NOMO-1 (cell line): ENCODE results near the gene FKBP1A.
"Not testable (repeated sequence)": the region's sequence is repeated elsewhere in the genome, so short reads cannot be mapped to it uniquely, and the experiment has no call there.

Experiments
- DNase-seq, 2 experiments: peaks; one replicate each; lab custom pipeline; 2025; ENCODE audit not compliant: unreplicated experiment in 2 of 2; lab: John Stamatoyannopoulos, UW

FKBP1A gene

DNA sequence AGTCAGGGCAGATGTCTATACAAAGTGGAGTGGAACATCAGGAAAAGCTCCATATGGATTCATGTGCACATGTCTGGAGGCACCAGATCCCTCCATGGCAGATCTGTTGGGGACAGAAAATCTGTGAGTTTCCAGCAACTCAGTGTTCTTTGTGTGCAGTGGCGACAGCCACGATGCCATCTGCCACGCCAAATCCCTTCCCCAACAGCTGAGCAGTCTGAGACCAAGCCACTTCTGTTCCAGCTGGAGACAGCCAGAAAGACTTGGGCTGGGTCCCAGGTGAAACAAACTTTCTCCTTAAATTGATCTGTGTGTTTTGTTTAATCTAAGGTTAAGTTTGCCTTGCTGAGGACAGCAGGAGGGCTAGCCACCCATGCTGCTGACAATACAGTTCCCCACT, 22.9 kb downstream of the FKBP1A start:
- no peak for DNase-seq

DNA sequence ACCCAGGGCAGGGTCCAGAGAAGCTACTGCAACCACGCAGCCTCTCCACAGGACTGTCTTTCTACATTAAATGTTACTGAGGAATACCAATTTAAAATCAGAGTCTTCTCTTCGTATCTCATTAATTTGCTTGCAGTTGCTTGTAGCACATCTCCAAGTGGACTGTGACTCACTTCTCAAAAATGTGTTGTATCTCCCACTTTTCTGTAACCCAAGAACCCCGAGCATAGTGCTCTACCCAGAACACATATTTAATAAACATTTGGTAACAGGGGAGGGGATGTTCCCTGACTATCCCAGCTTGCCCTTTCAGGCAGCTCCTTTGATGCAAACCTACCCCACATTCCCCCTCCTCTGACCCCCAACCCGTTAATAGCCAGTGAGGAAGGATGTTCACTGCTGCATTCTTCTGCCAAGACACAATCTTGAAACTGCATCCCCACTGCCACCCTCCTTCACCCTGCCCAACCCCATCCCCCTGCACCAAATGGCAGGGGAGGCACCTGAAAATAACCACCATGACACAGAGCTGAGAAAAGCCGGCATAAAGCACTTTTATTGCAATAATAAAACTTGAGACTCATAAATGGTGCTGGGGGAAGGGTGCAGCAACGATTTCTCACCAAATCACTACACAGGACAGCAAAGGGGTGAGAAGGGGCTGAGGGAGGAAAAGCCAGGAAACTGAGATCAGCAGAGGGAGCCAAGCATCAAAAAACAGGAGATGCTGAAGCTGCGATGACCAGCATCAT, 24.2 kb downstream of the FKBP1A start:
- no peak for DNase-seq

DNA sequence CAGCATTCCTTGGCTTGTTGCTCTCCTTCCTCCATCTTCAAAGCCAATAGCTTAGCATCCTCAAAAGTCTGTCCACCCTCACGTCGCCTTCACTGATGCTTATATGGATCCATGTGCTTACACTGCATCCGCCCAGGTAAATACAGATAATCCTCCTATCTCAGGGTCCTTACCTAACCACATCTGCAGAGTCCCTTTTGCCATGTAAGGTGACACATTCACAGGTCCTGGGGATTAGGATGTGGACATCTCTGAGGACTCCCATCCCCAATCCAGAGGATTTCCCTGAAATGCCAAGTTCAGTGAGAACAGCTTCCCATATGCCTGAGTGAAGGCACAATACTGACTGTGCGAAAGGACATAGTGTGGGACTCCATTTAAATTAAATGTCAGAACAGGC, 25.4 kb downstream of the FKBP1A start:
- DNase-seq: no peak

DNA sequence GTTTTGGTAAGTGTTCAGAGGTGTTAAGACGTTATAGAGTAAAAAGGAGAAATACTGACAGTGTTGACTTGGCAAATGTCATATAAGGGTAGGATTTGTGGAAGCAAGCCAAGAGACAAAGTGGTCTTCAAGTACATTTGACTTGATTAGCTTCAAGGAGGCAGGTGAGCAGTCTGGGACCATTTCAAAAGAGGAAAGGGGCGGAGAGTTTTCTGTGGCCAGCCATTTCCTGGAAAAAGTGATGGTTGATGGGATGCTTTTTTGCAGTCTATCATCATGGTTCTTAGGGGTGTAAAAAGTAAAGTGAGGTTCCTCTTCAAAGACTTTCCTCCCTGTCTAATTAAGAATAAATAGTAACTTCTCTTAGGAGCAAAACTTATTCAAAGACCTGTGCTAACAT, 28.7 kb downstream of the FKBP1A start:
- DNase-seq: no peak

DNA sequence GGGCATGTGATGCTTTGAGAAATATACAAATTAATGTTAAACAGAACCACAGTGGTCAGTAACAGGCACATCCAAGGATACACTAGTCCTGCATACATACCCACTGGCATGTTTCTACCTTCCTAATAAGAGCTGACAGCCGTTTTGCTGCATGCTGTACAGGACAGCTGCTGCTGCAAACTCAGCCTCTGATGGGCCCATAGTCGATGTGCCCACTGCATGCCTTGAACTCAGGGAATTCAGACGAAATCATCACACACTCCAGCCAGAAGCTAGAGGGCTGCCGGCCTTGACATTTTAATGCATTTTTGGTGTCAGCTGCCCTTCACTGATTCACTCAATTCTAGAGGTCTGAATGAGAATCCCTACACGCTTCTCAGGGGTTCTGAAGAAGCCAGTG, 29.3 kb downstream of the FKBP1A start:
- no peak for DNase-seq

DNA sequence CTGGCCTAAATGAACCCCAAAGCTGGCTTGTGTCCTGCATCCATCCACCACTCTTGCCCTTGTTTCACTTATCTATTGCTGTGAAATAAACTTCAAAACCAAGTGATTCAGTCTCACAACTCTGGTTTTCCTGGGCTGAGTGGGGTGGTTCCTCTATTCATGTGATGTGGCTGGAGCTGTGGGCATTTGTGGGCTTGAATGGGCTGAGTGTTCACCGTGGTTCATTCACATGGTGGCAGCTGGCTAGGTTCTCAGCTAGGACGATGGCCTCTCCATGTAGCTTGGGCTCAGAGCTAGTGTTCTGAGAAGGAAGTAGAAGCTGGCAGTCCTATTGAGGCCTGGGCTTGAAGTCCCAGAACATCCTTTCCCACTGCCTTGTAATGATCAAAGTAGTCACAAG, 30.4 kb downstream of the FKBP1A start:
- no peak for DNase-seq

DNA sequence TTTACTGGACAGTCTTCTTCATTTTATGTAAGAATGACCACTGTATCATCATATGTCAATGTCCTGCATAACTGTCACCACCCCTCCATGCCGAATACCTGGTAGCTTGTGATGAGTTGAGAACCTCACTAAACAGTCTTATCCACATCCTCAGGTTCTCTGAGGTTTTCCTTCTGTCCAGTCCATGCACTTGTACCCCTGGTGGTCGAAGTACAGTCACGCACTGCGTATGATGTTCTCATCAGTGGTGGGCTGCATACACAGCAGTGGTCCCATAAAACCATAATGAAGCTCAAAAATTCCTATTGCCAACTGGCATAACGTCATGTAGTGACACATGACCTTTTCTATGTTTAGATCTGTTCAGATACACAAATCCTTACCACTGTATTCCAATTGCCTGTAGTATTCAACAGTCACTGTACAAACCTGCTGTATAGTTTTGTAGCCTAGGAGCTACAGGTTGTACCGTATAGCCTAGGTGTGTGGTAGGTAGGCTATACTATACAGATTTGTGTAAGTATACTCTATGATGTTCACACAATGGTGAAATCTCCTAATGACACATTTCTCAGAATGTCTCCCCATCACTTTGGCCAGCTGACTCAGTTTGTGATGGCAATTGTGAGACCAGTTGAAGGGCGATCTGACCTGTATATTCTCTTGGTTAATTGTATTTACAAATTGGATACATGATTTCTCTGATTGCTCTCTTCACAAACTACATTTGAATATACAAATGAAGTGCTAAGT, 32.6 kb downstream of the FKBP1A start:
- DNase-seq: no peak

DNA sequence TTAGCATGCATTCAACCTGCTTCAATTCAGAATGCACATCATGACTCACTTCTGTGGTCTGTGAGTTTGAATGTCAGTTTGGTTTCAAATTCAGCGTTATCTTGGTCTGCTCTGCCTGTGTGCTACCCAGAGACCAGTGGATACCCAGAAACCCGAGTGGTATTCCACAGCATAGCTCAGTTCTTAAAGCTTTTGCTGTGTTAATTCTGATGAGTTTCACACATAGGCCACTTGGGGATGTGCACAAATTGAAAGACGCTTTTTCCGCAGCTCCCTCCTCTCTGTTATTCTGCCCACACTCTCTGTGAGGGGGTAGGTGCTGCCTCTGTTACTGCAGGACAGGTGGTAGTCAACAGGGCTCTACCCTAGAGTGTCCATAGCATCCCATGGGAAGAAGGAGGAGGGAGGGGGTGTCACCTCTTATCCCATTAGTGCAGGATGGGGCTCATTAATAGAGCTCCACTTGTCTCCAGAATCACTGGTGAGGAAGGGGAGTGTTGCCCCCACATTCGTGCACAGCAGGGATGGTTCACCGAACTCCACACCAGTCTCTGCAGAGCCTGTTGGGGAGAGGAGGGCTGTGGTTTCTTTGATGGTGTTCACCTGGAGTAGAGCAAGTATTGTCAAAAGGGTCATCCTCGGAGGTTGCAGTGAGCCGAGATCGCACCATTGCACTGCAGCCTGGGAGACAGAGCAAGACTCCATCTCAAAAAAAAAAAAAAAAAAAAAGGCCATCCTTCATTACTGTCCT, 34.8 kb downstream of the FKBP1A start:
- no peak for DNase-seq

DNA sequence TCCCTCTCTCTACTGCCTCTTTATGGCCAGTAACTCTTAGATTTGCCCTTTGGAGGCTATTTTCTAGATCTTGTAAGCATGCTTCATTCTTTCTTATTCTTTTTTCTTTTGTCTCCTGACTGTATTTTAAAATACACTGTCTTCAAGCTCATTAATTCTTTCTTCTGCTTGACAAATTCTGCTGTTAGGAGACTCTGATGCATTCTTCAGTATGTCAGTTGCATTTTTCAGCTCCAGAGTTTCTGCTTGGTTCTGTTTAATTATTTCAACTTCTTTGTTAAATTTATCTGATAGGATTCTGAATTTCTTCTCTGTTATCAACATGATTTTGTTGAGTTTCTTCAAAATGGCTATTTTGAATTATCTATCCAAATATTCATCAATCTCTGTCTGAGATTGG, 38.9 kb downstream of the FKBP1A start:
- no peak for DNase-seq

DNA sequence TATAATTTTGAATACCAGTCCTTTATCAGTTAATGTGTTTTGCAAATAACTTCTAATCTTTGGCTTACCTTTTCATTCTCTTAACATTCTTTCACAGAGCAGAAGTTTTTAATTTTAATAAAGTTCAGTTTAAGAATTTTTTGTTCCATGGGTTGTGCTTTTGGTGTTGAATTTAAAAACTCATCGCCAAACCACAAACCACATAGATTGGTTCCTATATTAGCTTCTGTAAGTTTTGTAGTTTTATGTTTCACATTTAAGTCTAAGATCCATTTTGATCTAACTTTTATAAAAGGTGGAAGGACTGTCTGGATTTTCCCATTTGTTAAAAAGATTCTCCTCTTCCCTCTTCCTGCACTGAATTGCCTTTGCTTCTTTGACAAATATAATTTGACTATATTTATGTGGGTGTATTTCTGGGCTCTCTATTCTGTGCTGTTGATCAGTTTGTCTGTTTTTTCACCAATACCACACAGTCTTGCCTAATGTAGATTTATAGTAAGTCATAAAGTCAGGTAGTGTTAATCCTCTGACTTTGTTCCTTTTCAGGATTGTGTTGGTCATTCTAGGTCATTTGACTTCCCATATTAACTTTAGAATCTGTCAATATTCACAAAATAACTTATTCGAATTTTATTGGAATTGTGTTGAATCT, 46.4 kb downstream of the FKBP1A start:
- no peak for DNase-seq

DNA sequence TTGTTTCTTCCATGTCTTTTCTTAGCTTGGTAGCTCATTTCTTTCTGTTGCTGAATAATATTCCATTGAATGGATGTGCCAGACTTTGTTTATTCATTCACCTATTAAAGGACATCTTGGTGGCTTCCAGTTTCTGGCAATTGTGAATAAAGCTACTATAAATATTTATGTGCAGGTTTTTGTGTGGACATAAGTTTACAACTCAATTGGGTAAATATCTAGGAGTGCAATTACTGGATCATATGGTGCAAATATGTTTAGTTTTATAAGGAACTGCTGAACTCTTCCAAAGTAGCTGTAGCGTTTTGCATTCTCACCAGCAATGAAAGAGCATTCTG, 47.1 kb downstream of the FKBP1A start:
- no peak for DNase-seq

DNA sequence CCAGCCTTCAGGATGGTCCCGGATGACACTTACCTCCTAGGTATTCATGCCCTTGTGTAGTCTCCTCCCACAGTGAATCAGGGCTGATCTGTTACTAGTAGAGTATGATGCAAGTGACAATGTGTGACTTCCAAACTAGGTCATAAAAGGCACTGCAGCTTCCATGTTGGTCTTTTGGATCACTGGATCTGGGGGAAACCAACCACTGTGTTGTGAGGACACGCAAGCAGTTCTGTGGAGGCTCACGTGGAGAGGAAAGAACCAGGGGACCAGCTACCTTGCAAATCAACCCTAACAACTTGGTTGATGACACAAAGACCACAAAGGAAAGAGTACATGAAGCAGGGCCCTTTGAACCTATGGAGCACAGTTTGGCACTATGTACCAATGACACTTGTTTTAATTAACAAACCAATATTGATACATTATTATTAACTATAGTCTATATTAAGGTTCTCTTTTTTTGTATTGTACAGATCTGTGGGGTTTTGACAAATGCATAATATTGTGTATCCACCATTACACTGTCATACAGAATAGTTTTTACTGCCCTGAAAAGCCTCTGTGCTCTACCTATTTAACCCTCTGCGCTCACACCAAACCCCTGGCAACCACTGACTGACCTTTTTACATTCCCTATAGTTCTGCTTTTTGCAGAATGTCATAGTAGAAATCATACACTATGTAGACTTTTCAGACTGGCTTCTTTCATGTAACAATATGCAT, 47.7 kb downstream of the FKBP1A start:
- DNase-seq: no peak

DNA sequence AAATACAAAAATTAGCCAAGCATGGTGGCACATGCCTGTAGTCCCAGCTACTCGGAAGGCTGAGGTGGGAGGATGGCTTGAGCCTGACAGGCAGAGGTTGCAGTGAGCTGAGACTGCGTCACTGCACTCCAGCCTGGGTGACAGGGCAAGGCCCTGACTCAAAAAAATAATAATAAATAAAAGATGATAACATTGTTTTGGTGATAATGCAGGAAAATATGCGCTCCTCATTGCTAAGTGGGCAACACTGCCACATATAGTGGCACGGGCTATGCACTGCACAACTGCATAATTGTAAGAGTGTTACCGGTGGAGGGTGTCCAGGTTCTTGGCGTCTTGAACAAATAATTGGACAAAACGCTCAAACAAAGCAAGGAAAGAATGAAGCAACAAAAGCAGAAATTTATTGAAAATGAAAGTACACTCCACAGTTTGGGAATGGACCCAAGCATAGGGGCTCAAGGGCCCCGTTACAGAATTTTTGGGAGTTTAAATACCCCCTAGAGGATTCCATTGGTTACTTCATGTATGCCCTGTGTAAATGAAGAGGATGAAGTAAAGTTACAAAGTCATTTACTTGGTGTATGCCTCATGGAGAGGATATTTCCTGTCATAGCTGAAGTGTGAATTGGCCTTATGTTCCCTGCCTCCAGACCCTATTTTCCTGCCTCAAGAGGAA, 49.3 kb downstream of the FKBP1A start:
- DNase-seq: not testable (repeated sequence)

DNA sequence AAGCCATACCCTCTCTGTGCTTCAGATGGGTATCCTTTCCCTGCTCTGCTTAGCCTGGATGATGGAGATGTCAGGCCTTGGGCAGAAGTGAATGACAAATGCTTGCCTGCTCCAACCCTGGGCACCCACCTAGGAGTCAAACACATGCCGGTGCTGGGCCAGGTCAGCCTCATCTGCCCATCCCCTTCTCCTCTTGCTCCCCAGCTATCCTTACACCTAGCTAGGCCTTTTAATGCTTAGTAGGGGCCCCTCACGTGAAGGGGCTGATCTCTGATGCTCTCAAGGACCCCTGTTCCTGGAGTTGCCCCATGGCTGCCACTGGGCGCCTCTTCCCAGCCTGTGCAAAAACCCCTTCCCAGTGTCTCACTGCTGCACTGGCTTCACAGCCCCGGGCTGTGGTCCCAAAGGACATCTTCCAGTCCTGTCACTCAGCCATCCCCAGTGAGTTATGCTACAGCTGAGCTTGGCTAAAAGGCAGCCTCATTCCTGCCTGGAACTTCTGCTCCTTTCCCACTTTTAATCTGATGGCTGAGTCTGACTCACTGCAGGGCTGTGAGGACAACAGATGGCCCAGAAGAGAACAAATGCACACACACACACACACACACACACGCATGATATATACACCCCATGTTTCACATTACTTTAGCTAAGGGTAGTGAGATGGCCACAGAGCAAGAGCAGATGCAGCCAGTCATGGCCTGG, 51.1 kb downstream of the FKBP1A start:
- no peak for DNase-seq

DNA sequence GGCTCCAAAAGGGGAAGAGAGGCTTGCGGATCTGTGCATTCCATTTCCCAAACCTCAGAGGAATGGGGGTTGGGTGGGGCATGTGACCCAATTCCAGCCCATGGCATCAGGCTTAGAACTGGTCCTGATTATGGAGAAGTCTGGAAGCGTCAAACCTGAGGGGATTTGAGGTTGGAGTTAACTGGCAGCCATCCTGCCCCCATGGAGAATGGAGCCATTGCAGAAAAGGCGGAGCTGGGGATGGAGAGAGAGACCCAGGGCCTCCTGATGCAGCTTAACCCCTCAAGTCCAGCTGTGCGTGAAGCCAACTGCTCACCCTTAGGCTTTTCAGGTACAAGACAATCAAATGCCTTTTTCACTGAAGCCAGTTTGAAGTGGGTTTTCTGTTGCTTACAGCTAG, 54.1 kb downstream of the FKBP1A start:
- no peak for DNase-seq

DNA sequence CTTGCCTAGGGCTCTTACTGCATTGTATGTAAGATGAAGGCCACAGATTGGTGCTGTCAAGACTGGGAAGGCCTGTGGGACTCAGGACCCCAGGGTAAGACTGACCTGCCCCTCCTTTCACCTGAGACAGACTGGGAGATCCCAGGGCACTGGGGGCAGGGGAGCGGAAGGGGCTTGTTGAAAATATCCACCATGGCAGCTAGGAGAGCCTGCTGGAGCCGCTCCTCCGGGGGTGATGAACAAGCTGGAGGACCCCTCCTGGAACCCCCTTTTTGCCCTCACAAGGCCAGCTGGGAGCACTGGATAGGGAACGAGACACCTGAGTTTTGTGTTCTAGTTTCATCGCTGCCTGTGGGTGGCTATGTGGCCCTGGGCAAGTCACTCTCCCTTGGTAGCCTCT, 54.8 kb downstream of the FKBP1A start:
- DNase-seq: no peak

DNA sequence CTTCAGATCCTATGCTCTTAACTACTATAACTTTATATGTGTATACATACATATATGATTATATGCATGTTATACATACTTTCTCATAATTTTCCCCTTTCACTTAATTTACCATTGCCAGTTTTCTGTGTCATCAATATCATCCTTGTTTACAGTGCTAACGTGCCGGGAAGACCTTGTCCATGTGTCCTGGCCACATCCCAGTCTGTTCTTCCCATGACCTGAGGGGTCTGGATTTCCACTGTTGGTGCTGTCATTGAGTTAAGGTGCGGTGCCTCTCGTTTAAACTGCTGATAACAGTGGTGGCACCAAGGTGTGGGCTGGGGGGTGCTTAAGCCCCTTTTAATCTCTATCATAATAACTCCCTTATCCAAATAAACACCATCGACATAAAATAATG, 55.4 kb downstream of the FKBP1A start:
- no peak for DNase-seq

DNA sequence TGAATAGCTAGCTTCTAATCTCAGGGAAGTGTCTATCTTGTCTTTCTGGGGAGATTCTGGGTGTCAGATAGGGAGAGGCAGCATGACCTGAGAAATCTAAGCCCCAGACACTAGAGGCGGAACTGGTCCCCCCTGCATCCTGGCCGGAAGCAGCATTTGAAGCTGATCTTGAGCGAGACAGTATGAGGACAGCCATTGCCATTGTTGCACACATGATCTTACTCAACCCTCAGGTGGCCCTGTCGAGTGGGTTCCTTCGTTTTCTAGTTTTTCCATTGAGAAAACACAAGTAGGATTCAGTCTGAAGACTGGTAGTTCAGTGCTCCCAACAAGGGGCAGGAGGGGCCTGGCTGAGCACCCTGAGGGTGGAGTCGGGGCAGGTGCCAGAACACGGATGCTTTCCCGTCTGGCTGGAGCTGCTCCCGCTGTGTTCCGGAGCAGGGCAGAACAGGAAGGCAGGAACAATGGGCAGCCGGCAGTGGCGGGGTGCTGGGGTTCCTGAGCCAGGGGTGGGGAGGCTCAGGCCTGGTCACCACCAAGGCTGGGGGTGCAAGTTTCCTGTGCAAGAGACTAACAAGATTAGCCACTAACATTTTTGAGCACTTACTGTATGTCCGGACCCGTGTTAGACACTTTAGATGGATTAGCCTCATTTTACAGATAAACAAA, 56.0 kb downstream of the FKBP1A start:
- DNase-seq: no peak
